ENCODE measurements around the gene PAX5.

DNA sequence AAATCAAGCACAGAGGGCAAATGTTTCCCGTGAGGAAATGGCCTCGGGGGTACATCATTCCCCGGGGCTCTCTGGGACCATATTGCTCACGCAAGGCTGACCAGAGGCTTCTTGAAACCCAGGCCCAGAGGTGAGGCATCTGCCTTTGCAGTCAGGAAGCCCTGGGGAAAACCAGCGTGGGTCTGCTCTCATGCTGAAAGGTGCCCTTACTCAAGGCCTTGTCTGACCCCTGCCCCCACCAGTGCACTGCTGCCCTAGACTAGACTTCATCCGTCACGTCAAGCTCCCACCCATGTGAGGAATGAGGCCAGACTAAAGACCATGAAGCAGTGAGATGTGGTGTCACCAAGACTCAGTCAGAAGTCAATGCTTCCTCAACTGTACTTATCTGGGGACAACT is 66.1 kb downstream of the PAX5 start:
- TF ChIP-seq ZNF274 (IDR thresholded peaks at IDR 0.05; ENCODE audit: low read depth, low read length), result no peak
- no peak for TF ChIP-seq SUZ12 (IDR thresholded peaks at IDR 0.05; ENCODE audit: extremely low read depth, insufficient read depth, insufficient read length)

Measured in NT2/D1 (cell line).